GM18909 (cell line): Measurements from ENCODE around the gene PLXNA2.

Experiments
- ATAC-seq: cut with Tn5 transposase; IDR thresholded peaks from one replicate; pipeline ENCODE4 v1.9.1; 2021; ENCODE audit warnings: mild to moderate bottlenecking; ENCODE audit not compliant: unreplicated experiment, poor library complexity

PLXNA2 gene

DNA sequence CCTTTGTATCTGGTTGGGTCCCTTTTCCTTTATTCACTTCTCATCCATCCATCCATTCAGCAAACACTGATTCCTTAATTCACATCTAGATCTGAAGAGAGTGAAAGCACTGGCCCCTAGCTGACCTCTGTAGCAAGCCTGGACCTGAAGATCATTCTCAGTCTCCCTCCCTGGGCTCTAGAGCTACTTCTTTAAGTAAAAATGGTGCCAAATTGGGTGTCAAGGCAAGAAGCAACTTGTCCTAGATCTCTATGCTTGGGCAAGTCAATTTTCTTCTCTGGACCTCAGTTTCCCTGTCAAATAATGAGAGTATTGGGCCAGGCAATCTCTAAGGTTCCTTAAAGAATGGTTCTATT, 36.1 kb downstream of the PLXNA2 start:
- no peak for ATAC-seq

GRCh38 chr1:208207388-208208131, 36.6 kb downstream of the PLXNA2 start:
- ATAC-seq, result no peak

DNA sequence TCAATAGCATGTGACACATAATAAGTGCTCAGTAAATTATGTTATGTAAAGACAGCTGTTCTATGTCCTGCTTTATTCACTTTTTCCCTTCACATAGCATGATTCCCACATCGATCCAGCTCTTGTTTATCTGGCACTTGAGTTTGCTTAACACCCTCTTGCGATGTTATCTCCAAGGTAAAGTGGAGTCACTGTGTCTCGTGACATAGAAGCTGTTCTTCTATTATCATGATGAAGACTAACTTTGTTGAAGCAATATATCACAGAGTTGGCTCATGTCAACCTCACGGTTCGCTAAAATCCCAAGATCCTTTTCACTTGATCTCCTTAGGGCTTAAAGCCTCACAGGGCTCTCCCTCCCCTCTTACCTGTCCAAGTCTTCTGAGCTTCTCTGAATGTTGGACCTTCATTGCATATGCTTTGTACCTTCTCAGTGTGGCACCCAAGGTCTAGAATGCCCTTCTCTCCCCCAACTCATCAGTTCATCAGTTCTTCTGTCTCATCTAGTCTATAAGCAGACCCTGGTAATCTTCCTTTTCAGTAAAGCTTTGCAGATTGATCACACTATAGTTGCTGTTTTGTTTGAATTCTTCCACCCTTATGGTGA, 38.0 kb downstream of the PLXNA2 start:
- no peak for ATAC-seq

- ATAC-seq, result no peak
These were observed 38.8 kb downstream of the PLXNA2 start for GRCh38 chr1:208205216-208206013.

DNA sequence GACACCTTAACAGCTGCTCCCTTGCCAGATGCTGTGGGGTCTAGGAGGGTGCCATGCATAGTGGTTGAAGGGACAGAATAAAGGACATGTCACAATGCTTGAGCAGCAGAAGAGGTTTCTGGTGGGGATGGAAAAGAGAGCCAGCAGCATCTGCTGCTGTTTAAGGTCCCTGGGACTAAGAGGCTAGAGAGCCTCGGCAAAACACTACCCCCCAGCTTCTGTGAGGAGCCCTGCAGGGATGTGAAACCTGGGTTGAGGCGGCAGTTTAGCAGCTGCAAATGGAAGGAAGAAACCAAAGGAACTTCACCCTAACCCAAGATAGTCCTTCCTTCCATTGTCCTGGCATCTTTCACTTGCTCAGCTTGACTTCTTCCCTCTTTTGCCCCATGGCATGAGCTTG, 39.4 kb downstream of the PLXNA2 start:
- ATAC-seq, result no peak

GRCh38 chr1:208203848-208204609, 40.2 kb downstream of the PLXNA2 start:
- ATAC-seq, result no peak

DNA sequence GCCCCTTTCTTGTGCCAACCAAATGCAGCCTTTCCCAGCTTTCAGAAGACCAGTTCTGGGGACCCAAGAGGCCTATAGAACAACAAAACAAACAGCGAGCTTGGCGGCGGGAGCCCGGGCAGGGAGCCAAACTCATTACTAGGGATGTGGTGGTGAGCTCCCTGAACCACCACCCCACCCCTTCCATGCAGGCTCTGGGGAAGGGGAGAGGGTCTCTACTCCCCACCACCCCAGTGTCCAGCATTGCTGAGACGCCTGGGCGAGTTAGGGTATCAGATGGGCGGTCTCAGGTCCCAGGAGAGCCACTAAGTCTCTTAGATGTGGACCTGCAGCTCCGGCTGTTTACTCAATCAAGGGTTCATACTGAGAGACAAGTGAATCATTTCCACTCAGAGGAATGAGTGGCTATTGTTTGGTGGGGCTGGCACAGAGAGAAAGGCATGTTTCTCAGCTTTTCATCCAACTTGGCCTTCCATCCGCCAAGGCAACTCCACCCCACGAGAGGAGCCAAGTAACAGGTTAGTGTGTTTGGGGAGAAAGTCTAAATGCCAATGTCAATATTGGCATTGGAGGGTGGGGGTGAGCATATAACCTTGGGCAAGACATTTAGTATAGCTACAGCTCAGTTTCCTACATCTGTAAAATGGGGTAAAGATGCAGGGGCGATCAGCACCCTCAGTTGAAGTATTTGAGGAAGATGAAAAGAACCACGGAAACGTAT, 40.9 kb downstream of the PLXNA2 start:
- no peak for ATAC-seq

GRCh38 chr1:208202333-208202995, 41.7 kb downstream of the PLXNA2 start:
- no peak for ATAC-seq

GRCh38 chr1:208201229-208201628, 43.0 kb downstream of the PLXNA2 start:
- no peak for ATAC-seq

DNA sequence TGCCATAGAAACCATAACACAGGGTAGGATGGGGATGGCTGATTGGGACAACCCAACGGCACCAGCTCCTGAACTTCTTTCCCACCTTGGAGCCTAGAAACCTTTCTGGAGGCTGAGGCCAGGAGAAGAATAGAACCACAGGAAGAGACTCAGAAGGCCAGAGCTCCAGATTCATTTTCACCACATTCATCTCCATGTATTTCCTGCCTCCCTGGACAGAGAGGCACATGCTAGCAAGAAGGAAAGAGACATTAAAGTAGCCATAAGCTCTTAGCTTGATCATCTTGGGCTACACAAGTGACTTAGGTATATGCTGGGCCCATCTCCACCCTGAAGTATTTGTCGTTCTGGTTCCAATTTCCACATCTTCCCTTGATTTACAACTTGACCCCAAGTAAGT, 44.1 kb downstream of the PLXNA2 start:
- ATAC-seq, result no peak

- no peak for ATAC-seq
These were observed 45.9 kb downstream of the PLXNA2 start for GRCh38 chr1:208198236-208198635.

DNA sequence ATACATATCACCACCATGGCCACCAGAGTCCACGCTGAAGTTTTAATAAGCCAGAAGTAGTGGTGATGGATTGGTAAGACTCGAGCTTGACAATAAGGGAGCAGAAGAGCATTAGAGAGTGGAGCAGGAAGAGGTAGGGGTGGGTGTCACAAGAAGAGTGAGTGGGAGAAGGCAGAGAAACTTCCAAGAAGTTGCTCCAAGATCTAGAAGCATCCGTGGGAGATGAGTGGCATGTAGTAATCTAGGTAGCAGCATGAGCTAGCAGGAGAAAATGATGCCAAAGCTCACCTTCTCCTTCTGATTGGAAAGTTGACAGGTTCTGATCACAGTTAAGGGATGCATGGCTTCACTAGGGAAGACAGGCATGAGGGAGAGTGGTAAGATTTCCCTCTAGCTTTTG, 49.2 kb downstream of the PLXNA2 start:
- ATAC-seq, result no peak

- no peak for ATAC-seq
These were observed 51.2 kb downstream of the PLXNA2 start for GRCh38 chr1:208192995-208193394.

DNA sequence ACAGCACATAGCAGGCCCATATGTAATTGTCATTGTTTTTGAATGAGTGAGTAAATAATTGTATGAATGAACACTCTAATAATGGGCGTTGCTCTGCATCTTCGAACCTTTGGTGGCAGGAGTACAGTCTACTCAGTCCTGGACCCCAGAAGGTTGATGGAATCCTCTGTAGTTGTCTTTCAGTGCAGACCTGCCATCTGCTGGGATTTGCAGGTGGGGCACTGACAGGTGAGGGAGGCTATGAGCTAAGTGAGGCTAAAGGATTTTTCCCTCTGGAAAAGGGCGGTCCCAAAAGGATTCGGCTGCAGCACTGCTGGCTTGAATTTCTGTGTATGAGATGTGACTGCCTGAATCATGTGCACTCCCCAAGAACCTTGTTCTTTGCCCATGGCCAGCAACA, 53.4 kb downstream of the PLXNA2 start:
- no peak for ATAC-seq

DNA sequence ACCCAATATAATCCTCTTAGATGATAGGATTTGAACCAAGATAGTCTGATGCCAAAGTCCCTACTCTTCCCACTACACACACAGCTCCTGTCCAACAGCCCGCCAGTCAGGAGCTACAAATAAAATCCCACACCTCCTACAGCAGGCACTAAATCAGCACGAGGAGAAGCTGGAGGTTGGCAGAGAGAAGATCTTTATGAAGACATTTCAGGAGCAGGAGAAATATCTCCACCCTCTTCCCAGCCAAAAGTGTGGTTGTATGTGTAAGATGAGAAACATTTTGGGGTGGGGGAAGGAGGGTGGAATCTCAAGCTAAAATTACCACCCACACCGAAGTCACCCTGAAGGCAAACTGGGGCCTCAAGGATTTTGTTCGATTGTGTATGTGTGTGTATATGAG, 54.5 kb downstream of the PLXNA2 start:
- ATAC-seq, result no peak

DNA sequence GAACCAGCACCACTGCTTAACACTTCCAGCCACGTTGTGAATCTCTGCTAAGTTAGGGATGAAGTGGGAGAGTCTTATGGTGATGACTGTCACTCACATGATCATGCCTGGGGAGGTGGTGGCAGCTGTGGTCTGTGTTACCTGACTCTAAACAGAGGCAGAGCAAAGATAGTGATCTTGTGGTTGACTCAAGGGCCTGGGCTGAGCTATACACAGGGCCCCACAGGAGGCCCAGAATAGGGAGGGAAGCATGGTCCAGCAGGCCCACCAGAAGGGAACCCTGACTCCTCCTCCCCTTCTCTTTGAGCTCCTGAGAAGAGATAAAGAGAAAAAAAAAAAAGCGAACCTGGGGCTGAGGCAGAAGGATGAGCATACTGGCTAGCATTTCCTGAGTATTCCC, 55.0 kb downstream of the PLXNA2 start:
- peak; percentile 38 for ATAC-seq

- ATAC-seq, result no peak
These were observed 55.6 kb downstream of the PLXNA2 start for GRCh38 chr1:208188607-208189006.

DNA sequence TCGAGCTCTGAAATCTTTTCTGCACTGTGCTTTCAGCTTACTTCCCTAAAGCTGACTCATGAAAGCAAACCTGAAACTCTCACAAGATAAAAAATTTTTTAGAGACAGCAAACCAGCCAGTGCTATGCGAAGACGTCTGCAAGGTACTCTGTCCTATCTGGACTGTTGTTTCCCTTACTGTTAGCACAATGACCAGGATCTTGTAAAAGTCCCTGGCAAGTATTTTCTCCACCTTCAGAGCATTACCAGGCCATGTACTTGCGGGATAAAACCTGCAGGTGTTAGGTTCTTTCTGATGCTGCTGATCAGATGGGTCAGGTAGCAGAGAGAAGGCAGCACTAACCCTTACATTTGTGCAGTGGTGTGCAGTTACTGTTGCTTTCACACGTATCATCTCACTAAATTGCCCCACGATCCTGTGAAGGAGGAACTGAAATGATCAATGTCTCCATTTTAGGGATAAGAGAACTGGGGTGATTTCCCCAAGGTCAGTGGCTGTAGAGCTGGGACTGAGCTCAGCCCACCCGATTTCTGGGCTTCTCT, 56.6 kb downstream of the PLXNA2 start:
- peak; percentile 74 for ATAC-seq

GRCh38 chr1:208185801-208186231, 58.4 kb downstream of the PLXNA2 start:
- no peak for ATAC-seq
